Activated T-helper 17 cell treated with anti-CD3 and anti-CD28 coated beads, Interleukin-2, amount 50 U/mL, for 72 hours (primary cell): ENCODE results near the gene ZSCAN20. TPM values are rescaled to one million over a fixed set of nuclear protein-coding genes. Genes with fewer than 3 reads are reported as not detected.

ENCODE experiments used
- ATAC-seq: fragments of 150-1000 bp; cut with Tn5 transposase; replicated peaks from 2 replicates; pipeline ENCODE4 v1.10.0; 2021; ENCODE audit warnings: mild to moderate bottlenecking, moderate library complexity
- H3K27ac Mint-ChIP-seq: one replicate; pipeline ENCODE4 v1.8.0; 2022; ENCODE audit warnings: mixed read lengths
- H3K27me3 Mint-ChIP-seq: one replicate; pipeline ENCODE4 v1.8.0; 2022; ENCODE audit warnings: mixed read lengths
- H3K36me3 Mint-ChIP-seq: one replicate; pipeline ENCODE4 v1.8.0; 2022; ENCODE audit warnings: low read depth, mild to moderate bottlenecking, mixed read lengths
- H3K4me1 Mint-ChIP-seq: one replicate; pipeline ENCODE4 v1.8.0; 2022; ENCODE audit warnings: mixed read lengths
- H3K4me3 Mint-ChIP-seq: one replicate; pipeline ENCODE4 v1.8.0; 2022; ENCODE audit warnings: mild to moderate bottlenecking, mixed read lengths
- H3K9me3 Mint-ChIP-seq: one replicate; pipeline ENCODE4 v1.8.0; 2022; ENCODE audit warnings: mixed read lengths
- total RNA-seq, 2 donors: library from RNA; stranded (reverse); gene quantifications; one replicate each; pipeline ENCODE4 v1.2.3, GENCODE V29; 2022

Gene ZSCAN20
- total RNA-seq, 2 donors from 2014 or later: 4.1 to 5.8 TPM

- Mint-ChIP-seq H3K36me3 (no peaks in the 10 kb centered on the region), H3K27ac (no peak overlapping the region), H3K27me3 (peaks cover 24% of the 10 kb centered on the region), H3K9me3 (no peaks in the 10 kb centered on the region), H3K4me3 (no peak overlapping the region), H3K4me1 (no peaks in the 10 kb centered on the region)
- ATAC-seq: no peak
Measured at GRCh38 chr1:33517596-33518250, 45.3 kb downstream of the ZSCAN20 start.

DNA sequence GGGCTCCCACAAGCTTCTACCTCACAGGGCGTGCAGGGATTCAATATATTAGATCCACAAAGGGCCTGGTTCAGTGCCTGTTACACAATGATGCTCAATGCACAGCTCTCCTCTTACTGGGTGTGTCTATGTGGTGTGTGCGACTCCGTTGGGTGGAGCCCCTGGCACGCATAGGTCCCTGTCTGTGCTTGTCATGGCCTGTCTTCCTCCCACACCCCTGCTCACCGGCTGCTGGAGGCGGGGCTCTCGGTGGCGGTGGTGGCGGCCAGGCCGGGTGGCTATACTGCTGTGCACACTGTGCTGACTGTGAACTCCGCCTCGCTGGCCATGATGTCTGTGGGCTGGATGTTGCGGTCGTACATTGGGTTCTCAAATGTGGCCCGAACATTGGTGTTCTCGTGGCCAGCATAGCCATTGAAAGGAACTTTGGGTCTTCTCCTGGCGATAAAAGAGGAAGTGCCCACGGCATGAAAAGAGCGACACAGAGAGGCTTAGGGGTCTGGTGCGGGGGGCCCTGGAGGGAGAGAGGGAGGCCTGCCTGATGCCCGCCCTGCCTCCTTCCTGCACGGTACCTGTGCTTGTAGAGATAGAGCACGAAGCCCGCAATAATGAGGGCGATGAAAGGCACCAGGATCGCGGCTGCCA lies 46.9 kb downstream of the ZSCAN20 start:
- peaks cover 29% of the 10 kb centered on the region for H3K27me3 Mint-ChIP-seq
- H3K36me3 Mint-ChIP-seq: no peaks in the 10 kb centered on the region
- no peaks in the 10 kb centered on the region for H3K9me3 Mint-ChIP-seq
- no peak for ATAC-seq
- H3K27ac Mint-ChIP-seq: no peak overlapping the region
- H3K4me3 Mint-ChIP-seq: no peak overlapping the region
- no peaks in the 10 kb centered on the region for H3K4me1 Mint-ChIP-seq

DNA sequence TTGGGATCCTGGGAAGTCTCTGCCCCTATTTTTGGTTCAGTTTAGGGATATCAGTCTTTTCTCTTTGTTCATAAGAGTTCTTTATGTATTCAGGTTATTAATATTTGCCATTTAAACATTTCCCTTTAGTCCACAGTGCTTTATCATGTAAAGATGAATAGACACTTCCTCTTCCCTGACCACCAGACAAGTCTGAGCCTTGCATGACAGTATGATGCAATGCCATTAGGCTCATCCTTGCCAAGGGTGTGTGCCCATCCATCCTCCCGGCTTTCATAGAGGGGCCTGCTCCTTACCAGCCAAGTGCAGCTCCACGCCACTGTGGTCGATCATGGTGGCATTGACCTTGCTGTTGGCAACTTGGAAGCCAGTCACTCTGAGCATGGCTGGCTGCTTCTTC lies 52.1 kb downstream of the ZSCAN20 start:
- Mint-ChIP-seq H3K27ac (no peak overlapping the region), H3K36me3 (no peaks in the 10 kb centered on the region), H3K4me3 (no peak overlapping the region), H3K4me1 (no peaks in the 10 kb centered on the region), H3K27me3 (peaks cover 18% of the 10 kb centered on the region), H3K9me3 (no peaks in the 10 kb centered on the region)
- no peak for ATAC-seq

DNA sequence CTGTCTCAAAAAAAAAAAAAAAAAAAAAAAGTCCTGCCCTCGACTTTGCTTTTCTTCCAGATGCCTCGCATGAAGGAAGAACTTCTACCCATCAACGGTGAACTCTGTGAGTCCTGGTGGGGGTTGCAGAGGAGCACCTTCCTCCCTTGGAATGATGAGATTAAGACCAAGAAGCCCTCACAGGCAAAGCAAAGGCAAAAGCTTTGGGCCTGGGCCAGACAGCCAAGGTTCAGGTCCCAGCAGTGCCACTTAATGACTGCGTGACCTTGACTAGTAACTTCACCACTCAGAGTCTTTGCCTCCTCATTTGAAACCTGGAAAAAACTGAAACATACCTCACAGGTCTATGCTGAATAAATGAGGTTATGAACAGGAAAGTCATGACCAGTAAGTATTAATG lies 55.5 kb downstream of the ZSCAN20 start:
- Mint-ChIP-seq H3K27me3 (peaks cover 23% of the 10 kb centered on the region), H3K27ac (no peak overlapping the region), H3K9me3 (no peaks in the 10 kb centered on the region), H3K36me3 (no peaks in the 10 kb centered on the region), H3K4me1 (no peaks in the 10 kb centered on the region), H3K4me3 (no peak overlapping the region)
- no peak for ATAC-seq

DNA sequence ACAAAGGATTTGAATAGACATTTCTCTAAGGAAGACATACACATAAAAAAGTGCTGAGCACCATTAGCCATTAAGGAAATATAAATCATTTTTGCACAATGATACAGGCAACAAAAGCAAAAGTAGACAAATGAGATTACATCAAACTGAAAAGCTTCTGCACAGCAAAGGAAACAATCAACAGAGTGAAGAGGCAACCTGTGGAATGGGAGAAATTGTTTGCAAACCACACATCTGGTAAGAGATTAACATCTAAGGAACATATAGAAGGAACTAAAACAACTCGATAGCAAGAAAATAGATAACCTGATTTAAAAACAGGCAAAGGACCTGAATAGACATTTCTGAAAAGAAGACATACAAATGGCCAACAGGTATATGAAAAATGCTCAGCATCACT lies 57.5 kb downstream of the ZSCAN20 start:
- Mint-ChIP-seq H3K4me3 (no peak overlapping the region), H3K27me3 (peaks cover 27% of the 10 kb centered on the region), H3K27ac (no peak overlapping the region), H3K36me3 (no peaks in the 10 kb centered on the region), H3K9me3 (no peaks in the 10 kb centered on the region), H3K4me1 (no peaks in the 10 kb centered on the region)
- no peak for ATAC-seq

DNA sequence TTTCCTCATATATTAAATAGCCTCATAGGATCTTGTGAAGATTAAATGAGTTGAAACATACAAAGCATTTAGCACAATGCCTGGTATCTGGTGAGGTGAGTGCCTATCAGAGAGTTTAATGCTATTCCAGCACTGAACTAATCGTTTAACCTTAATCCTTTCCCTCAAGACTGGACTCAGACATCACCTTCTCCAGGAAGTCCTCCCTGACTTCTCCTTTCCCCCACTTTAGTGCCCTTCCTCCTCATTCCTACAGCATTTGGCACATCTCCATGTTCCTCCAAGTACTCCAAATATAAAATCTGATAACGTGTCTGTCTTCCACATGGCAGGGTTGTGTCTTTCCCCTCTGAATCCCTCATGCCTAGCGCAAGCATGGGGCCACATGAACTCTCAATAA lies 59.8 kb downstream of the ZSCAN20 start:
- Mint-ChIP-seq H3K4me1 (no peaks in the 10 kb centered on the region), H3K9me3 (no peaks in the 10 kb centered on the region), H3K36me3 (no peaks in the 10 kb centered on the region), H3K27ac (no peak overlapping the region), H3K4me3 (no peak overlapping the region), H3K27me3 (peaks cover 24% of the 10 kb centered on the region)
- ATAC-seq: no peak

DNA sequence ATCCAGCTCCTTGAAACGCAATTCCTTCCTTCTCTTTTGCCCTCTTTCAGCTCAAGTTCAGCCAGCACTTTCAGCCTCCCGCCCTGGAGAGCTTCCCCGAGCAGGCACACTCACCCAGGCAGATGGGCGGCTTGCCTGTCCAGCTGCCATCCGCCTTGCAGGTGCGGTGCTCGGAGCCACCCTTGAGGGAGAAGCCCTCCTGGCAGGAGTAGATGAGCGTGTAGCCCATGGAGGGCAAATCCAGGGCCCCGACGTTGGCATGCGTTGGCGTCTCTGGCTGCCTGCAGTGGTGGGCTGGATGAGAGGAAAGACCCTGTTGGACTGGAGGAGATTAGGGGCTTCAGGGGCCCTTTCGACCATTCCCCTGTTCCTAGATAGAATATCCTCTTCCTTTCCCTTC lies 60.5 kb downstream of the ZSCAN20 start:
- Mint-ChIP-seq H3K36me3 (no peaks in the 10 kb centered on the region), H3K4me3 (no peak overlapping the region), H3K27ac (no peak overlapping the region), H3K27me3 (peaks cover 24% of the 10 kb centered on the region), H3K9me3 (no peaks in the 10 kb centered on the region), H3K4me1 (no peaks in the 10 kb centered on the region)
- no peak for ATAC-seq

- H3K9me3 Mint-ChIP-seq: no peaks in the 10 kb centered on the region
- no peak for ATAC-seq
- H3K4me3 Mint-ChIP-seq: no peak overlapping the region
- H3K27ac Mint-ChIP-seq: no peak overlapping the region
- H3K4me1 Mint-ChIP-seq: no peaks in the 10 kb centered on the region
- no peaks in the 10 kb centered on the region for H3K36me3 Mint-ChIP-seq
- H3K27me3 Mint-ChIP-seq: peaks cover 21% of the 10 kb centered on the region
Measured at GRCh38 chr1:33535334-33535733, 62.9 kb downstream of the ZSCAN20 start.

DNA sequence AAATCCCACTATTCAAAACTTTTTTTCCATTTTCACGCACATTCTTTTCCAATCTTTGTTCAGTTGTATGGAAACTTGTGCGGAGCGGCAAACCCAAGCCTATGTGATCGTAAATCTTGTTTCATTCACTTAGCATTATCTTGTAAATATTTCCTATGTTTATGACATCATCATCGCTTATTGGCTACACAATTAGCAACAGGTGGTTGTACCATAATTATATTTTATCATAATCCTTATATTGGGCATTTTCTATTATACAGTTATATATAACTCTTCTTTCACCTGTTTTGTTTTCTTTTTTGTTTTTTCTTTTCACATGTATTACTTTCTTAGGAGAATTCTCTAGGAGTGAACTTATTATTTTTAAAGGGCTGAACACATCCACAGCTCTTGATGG lies 65.4 kb downstream of the ZSCAN20 start:
- ATAC-seq: no peak
- Mint-ChIP-seq H3K27me3 (peaks cover 13% of the 10 kb centered on the region), H3K27ac (no peak overlapping the region), H3K9me3 (no peaks in the 10 kb centered on the region), H3K4me1 (no peaks in the 10 kb centered on the region), H3K36me3 (no peaks in the 10 kb centered on the region), H3K4me3 (no peak overlapping the region)

DNA sequence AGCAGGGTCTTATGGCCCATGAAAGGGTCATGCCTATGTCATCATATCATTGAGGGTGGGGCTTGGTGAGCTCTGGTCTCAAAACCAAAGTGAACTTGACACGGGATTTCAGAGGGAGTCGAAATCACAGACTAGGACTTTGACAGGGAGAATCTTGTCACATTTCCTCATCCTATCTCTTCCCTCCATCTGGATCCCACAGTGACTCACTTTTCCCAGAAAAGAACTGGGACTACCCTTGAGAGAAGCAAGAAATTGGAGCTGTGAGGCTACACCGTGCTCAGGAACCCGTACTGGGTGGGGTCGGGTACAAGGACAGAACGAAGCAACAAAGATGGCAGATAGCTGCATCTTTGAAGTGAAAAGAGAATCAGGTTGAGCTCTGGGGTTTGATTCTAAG lies 69.5 kb downstream of the ZSCAN20 start:
- ATAC-seq: no peak
- Mint-ChIP-seq H3K4me1 (no peaks in the 10 kb centered on the region), H3K4me3 (no peak overlapping the region), H3K36me3 (no peaks in the 10 kb centered on the region), H3K9me3 (no peaks in the 10 kb centered on the region), H3K27ac (no peak overlapping the region), H3K27me3 (peaks cover 12% of the 10 kb centered on the region)

Other genes with a start within 250 kb of the ZSCAN20 start
- 1 to 10 TPM; 3.6 to 4.3 TPM for gene ZNF362, start 216.2 kb upstream of the ZSCAN20 start, total RNA-seq
- gene A3GALT2, start 151.5 kb upstream of the ZSCAN20 start, total RNA-seq: not detected
- gene PHC2, start 41.5 kb upstream of the ZSCAN20 start, total RNA-seq: 10 to 100 TPM; 21.4 to 27.3 TPM